Astrocyte of the cerebellum (primary cell): Measurements from ENCODE around the gene ACVR2B.

ENCODE experiments used
- DNase-seq: peaks from one replicate; pipeline ENCODE4 v3.0.0-alpha.2; 2011; ENCODE audit warnings: low read depth
- H3K4me3 ChIP-seq: 2 replicates; pipeline ENCODE4 v1.5.1; 2011; ENCODE audit warnings: mild to moderate bottlenecking, low read depth, low read length, moderate library complexity
- in situ Hi-C: cut with HindIII; loops from 2 replicates; pipeline ENCODE4 v1.10.0; 2017; ENCODE audit warnings: low sequenced_read_pairs
- TF ChIP-seq, protein P1 (sequence below): IDR thresholded peaks from 2 replicates; pipeline ENCODE4 v1.5.1; 2012; ENCODE audit warnings: low read length, low read depth, moderate library complexity, mild to moderate bottlenecking; ENCODE audit errors: missing control alignments

ACVR2B gene

GRCh38 chr3:38474928-38475605 lies 21.4 kb downstream of the ACVR2B start:
- H3K4me3 ChIP-seq = no peak overlapping the region
- no peak for DNase-seq
- TF ChIP-seq, protein P1, sequence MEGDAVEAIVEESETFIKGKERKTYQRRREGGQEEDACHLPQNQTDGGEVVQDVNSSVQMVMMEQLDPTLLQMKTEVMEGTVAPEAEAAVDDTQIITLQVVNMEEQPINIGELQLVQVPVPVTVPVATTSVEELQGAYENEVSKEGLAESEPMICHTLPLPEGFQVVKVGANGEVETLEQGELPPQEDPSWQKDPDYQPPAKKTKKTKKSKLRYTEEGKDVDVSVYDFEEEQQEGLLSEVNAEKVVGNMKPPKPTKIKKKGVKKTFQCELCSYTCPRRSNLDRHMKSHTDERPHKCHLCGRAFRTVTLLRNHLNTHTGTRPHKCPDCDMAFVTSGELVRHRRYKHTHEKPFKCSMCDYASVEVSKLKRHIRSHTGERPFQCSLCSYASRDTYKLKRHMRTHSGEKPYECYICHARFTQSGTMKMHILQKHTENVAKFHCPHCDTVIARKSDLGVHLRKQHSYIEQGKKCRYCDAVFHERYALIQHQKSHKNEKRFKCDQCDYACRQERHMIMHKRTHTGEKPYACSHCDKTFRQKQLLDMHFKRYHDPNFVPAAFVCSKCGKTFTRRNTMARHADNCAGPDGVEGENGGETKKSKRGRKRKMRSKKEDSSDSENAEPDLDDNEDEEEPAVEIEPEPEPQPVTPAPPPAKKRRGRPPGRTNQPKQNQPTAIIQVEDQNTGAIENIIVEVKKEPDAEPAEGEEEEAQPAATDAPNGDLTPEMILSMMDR = no peak
- in situ Hi-C loops = no loop called here

DNA sequence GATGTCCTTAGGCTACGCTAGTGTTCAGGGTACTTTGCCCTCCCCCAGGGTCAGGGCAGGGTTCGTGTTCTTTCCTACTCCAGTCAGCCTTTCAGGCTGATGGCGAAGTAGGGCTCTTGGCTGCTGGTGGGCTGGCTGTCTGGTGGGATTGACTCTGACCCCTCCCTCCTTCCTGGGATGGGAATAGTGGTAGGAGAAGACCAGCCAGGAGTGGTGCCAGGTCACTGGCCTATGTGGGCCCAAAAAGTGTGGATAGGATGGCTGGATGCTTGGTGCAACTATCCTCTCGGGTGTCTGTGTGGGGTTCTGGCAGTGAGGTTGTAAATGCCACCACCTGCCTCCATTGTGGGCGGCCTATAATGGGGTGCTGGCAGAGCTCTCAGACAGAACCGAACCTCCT lies 22.0 kb downstream of the ACVR2B start:
- TF ChIP-seq, protein P1 = no peak
- in situ Hi-C loops = no loop called here
- H3K4me3 ChIP-seq = no peak overlapping the region
- DNase-seq = no peak

DNA sequence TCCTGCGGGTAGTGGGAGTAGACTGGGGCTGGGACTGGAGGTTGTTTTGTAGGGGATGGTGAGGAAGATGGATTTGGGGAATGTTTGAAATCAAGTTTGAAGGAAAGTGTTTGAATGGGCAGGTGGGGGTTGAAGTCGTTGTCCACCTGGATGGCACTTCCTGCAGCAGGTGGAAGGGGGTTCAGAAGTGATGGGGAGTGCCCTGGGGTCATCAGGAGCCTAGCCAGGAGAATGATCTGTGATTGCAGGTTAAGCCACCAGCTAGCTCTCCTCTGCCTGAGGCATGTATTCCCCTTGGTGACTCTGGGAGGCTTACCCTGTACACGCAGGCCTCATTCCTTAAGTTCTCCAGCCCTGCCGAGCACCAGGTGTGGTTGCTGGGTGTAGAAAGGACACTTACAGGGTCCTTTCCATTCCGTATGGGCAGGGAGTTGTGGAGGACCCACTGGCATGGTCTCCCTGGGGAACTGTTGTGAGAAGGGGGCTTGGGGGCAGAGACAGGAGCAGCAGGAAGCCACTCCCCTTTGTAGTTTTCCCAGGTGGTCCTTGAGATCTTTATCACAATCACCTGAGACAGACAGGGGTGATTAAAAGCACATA lies 22.6 kb downstream of the ACVR2B start:
- DNase-seq = no peak
- H3K4me3 ChIP-seq = no peak overlapping the region
- TF ChIP-seq, protein P1 = no peak
- in situ Hi-C loops = no loop called here

DNA sequence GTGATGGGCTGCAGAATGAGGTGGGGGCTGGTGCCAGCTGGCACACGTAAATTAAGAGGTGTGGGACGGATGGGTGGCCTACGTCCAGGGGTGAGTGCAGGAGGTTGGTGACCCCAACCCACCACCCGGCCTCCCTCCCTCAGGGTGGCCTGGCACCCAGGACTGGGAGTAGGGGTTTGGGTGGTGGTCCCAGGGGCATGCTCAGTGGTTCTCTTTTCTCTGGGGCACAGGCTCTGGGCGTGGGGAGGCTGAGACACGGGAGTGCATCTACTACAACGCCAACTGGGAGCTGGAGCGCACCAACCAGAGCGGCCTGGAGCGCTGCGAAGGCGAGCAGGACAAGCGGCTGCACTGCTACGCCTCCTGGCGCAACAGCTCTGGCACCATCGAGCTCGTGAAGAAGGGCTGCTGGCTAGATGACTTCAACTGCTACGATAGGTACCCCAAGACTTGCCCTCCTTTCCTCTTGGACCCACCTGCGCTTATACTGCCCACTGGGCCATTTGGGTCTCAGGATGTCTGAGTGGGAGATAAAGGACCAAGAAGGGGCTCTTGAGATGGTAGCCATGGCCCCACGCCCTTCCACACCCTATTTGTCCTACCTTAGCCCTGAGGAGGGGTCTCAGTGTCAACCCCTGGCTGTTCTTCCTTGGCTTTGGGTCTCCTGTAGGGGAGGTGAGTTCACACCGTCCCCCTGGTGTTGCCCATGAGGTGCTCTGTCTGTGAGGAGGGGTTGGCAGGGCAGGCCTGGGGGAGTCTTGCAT lies 23.5 kb downstream of the ACVR2B start:
- TF ChIP-seq, protein P1 = no peak
- in situ Hi-C loops = no loop called here
- no peak for DNase-seq
- no peak overlapping the region for H3K4me3 ChIP-seq

GRCh38 chr3:38477839-38478450 lies 24.3 kb downstream of the ACVR2B start:
- TF ChIP-seq, protein P1 = no peak
- H3K4me3 ChIP-seq = no peak overlapping the region
- no peak for DNase-seq
- in situ Hi-C loops = no loop called here

GRCh38 chr3:38478901-38479300 lies 25.2 kb downstream of the ACVR2B start:
- no peak overlapping the region for H3K4me3 ChIP-seq
- in situ Hi-C loops = no loop called here
- TF ChIP-seq, protein P1 = no peak
- no peak for DNase-seq
